Activated CD4-positive, alpha-beta T cell treated with anti-CD3 and anti-CD28 coated beads, Interleukin-2, amount 10 ng/mL, durations not matched to agents 24 days and 14 days (primary cell): Measurements from ENCODE around the gene TERT. TPM values are rescaled to one million over a fixed set of nuclear protein-coding genes. Genes with fewer than 3 reads are reported as not detected.
"Not testable (repeated sequence)": the region's sequence is repeated elsewhere in the genome, so short reads cannot be mapped to it uniquely, and the experiment has no call there.

Source experiments
- DNase-seq: peaks from one replicate; pipeline ENCODE4 v3.0.0; 2022
- H3K27ac Mint-ChIP-seq: one replicate; pipeline ENCODE4 v1.8.0; 2022; ENCODE audit warnings: mild to moderate bottlenecking, mixed read lengths
- H3K27me3 Mint-ChIP-seq: one replicate; pipeline ENCODE4 v1.8.0; 2022; ENCODE audit warnings: mixed read lengths
- H3K36me3 Mint-ChIP-seq: one replicate; pipeline ENCODE4 v1.8.0; 2022; ENCODE audit warnings: low read depth, mild to moderate bottlenecking, mixed read lengths
- H3K4me1 Mint-ChIP-seq: one replicate; pipeline ENCODE4 v1.8.0; 2021; ENCODE audit warnings: mixed read lengths
- H3K4me3 Mint-ChIP-seq: one replicate; pipeline ENCODE4 v1.8.0; 2022; ENCODE audit warnings: mild to moderate bottlenecking, moderate library complexity, mixed read lengths
- H3K9me3 Mint-ChIP-seq: one replicate; pipeline ENCODE4 v1.8.0; 2021; ENCODE audit warnings: mixed read lengths
- intact Hi-C: fragments of 100-400 bp; cut with micrococcal nuclease; formaldehyde crosslinking; loops from one replicate; pipeline ENCODE4 v1.15.1; 2023
- total RNA-seq: library from RNA; stranded (reverse); gene quantifications from 2 replicates; pipeline ENCODE4 v1.2.3, GENCODE V29; 2022

Gene TERT
- total RNA-seq, 1 donor from 2014 or later = 16.8 TPM

DNA sequence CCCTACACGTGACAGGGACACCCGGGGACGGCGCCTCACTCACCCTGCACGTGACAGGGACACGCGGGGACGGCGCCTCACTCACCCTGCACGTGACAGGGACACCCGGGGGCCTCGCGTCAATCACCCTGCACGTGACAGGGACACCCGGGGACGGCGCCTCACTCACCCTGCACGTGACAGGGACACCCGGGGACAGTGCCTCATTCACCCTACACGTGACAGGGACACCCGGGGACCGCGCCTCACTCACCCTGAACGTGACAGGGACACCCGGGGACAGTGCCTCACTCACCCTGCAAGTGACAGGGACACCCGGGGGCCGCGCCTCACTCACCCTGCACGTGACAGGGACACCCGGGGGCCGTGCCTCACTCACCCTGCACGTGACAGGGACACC, 5.3 kb downstream of the TERT start:
- H3K9me3 Mint-ChIP-seq, H3K27me3 Mint-ChIP-seq, H3K27ac Mint-ChIP-seq, H3K4me3 Mint-ChIP-seq, intact Hi-C loops, H3K4me1 Mint-ChIP-seq, DNase-seq: not testable (repeated sequence)
- peaks cover 13% of the 10 kb centered on the region for H3K36me3 Mint-ChIP-seq

DNA sequence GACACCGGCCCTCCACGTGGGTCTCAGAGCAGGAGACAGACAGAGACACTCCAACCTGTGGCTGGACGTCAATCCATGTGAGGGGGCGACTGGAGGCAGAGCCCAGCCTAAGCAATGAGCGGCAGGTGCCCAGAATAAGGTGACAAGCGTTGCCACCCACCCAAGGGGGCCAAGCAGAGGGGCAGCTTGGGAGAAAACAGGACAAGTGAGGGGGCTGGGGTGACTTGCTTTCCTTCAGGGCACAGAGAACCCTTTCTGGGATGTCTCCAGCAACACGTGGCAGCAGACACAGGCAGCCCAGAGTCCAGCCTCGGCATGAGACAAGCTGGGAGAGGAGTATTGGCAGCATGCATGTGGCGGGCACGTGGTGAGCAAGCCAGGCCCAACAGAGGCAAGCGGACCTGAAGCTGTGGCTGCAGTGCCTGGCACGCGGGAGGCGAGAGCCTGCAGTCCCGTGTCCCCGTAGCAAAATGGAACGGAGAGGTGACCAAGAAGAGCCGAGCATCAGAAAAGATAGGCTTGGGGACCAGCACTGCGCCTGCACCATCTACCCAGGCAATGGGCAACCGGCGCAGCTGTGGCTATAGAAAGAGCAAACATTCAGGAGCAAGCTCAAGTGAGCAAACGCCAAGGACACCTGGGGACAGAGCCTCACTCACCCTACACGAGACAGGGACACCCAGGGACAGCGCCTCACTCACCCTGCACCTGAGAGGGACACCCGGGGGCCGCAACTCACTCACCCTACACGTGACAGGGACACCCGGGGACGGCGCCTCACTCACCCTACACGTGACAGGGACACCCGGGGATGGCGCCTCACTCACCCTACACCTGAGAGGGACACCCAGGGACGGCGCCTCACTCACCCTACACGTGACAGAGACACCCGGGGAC, 6.2 kb downstream of the TERT start:
- peaks cover 13% of the 10 kb centered on the region for H3K36me3 Mint-ChIP-seq
- no peaks in the 10 kb centered on the region for H3K27me3 Mint-ChIP-seq
- no peaks in the 10 kb centered on the region for H3K4me1 Mint-ChIP-seq
- no peak overlapping the region for H3K4me3 Mint-ChIP-seq
- no peak for DNase-seq
- intact Hi-C loops = no loop called here
- no peak overlapping the region for H3K27ac Mint-ChIP-seq
- peaks cover 8% of the 10 kb centered on the region for H3K9me3 Mint-ChIP-seq

DNA sequence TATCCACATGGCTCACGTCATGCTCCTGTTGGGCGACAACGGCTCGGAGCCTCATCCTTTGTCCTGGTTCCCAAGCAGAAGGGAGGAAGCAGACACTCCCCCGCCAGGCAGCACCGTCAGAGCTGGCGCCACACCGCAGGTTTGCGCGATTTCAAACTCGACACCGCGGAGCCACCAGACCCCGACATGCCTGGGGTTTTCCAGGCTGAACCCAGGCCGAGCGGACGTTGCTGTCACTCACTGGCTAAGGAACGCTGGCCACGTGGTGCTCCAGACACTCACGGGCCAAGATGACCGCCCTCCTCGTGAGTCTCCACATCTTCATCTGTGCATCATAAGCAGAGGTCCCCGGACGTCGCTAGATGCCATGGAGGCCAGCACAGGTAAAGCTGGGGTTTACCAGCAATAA, 9.0 kb downstream of the TERT start:
- H3K27me3 Mint-ChIP-seq = no peaks in the 10 kb centered on the region
- H3K9me3 Mint-ChIP-seq = peaks cover 8% of the 10 kb centered on the region
- H3K4me3 Mint-ChIP-seq = no peak overlapping the region
- H3K27ac Mint-ChIP-seq = no peak overlapping the region
- no peaks in the 10 kb centered on the region for H3K4me1 Mint-ChIP-seq
- no peak for DNase-seq
- intact Hi-C loops = no loop called here
- H3K36me3 Mint-ChIP-seq = peaks cover 16% of the 10 kb centered on the region

DNA sequence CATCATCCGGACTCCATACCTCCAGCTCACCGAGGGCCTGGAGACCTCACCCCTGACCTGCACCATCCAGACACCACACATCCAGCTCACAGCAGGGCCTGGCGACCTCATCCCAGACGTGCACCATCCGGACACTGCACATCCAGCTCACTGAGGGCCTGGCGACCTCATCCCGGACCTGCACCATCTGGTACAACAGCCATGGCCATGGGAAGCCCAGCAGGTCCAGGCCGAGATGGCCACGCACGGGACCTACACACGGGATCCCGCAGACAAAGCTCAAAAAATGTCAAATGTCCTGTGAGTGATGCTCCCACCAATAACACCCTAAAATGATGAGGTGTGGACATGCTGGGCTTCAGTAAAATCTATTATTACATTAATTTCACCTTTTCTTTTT, 9.7 kb downstream of the TERT start:
- H3K36me3 Mint-ChIP-seq = peaks cover 16% of the 10 kb centered on the region
- H3K4me3 Mint-ChIP-seq = no peak overlapping the region
- DNase-seq = no peak
- H3K27me3 Mint-ChIP-seq = no peaks in the 10 kb centered on the region
- intact Hi-C loops = no loop called here
- no peak overlapping the region for H3K27ac Mint-ChIP-seq
- H3K4me1 Mint-ChIP-seq = no peaks in the 10 kb centered on the region
- H3K9me3 Mint-ChIP-seq = peaks cover 8% of the 10 kb centered on the region

DNA sequence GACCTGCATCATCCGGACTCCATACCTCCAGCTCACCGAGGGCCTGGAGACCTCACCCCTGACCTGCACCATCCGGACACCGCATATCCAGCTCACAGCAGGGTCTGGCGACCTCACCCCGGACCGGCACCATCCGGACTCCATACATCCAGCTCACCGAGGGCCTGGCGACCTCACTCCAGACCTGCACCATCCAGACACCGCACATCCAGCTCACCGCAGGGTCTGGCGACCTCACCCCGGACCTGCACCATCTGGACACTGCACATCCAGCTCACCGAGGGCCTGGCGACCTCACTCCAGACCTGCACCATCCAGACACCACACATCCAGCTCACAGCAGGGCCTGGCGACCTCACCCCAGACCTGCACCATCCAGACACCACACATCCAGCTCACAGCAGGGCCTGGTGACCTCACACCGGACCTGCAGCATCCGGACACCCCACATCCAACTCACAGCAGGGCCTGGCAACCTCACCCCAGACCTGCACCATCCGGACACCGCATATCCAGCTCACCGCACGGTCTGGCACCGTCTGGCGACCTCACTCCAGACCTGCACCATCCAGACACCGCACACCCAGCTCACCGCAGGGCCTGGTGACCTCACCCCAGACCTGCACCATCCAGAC, 10.4 kb downstream of the TERT start:
- intact Hi-C loops, DNase-seq, H3K9me3 Mint-ChIP-seq, H3K4me3 Mint-ChIP-seq, H3K4me1 Mint-ChIP-seq, H3K27ac Mint-ChIP-seq, H3K27me3 Mint-ChIP-seq: not testable (repeated sequence)
- peaks cover 16% of the 10 kb centered on the region for H3K36me3 Mint-ChIP-seq

DNA sequence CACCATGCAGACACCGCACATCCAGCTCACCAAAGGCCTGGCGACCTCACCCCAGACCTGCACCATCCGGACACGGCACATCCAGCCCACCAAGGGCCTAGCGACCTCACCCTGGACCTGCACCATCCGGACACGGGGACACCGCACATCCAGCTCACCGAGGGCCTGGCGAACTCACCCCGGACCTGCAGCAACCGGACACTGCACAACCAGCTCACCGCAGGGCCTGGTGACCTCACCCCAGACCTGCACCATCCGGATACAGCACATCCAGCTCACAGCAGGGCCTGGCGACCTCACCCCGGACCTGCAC, 11.2 kb downstream of the TERT start:
- intact Hi-C loops, H3K4me3 Mint-ChIP-seq: not testable (repeated sequence)

DNA sequence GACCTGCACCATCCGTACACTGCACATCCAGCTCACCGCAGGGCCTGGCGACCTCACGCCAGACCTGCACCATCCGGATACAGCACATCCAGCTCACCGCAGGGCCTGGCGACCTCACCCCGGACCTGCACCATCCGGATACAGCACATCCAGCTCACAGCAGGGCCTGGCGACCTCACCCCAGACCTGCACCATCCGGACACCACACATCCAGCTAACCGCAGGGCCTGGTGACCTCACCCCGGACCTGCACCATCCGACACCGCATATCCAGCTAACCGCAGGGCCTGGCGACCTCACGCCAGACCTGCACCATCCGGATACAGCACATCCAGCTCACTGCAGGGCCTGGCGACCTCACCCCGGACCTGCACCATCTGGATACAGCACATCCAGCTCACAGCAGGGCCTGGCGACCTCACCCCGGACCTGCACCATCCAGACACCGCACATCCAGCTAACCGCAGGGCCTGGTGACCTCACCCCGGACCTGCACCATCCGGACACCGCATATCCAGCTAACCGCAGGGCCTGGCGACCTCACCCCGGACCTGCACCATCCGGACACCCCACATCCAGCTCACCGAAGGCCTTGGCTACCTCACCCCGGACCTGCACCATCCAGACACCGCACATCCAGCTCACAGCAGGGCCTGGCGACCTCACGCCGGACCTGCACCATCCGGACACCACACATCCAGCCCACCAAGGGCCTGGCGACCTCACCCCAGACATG, 11.7 kb downstream of the TERT start:
- H3K27me3 Mint-ChIP-seq, H3K4me3 Mint-ChIP-seq, intact Hi-C loops, DNase-seq, H3K9me3 Mint-ChIP-seq, H3K27ac Mint-ChIP-seq, H3K4me1 Mint-ChIP-seq: not testable (repeated sequence)
- H3K36me3 Mint-ChIP-seq = peaks cover 11% of the 10 kb centered on the region

More for the DNA sequence above, 11.2 kb downstream of the TERT start:
- H3K4me1 Mint-ChIP-seq, DNase-seq, H3K27me3 Mint-ChIP-seq, H3K27ac Mint-ChIP-seq, H3K9me3 Mint-ChIP-seq: not testable (repeated sequence)
- peaks cover 14% of the 10 kb centered on the region for H3K36me3 Mint-ChIP-seq

DNA sequence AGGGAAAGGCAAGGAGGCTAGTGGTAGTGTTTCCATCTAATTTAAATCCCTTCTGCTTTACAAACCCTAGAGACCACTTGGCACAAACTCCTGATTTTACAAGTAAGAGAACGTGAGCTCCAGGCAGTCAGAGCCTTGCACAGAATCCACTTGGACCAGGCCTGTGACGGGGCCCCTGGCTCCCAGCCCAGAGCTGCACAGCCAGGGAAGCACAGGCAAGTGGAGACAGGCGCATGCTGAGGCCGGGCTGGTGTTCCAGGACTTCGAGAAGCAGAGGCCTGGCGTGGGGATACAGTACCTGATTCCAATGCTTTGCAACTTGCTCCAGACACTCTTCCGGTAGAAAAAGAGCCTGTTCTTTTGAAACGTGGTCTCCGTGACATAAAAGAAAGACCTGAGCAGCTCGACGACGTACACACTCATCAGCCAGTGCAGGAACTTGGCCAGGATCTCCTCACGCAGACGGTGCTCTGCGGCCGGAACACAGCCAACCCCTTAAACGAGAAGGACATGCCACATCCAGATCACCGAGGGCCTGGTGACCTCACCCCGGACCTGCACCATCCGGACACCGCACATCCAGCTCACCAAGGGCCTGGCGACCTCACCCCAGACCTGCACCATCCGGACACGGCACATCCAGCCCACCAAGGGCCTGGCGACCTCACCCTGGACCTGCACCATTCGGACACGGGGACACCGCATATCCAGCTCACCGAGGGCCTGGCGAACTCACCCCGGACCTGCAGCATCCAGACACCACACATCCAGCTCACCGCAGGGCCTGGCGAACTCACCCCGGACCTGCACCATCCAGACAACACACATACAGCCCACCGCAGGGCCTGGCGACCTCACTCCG, 12.5 kb downstream of the TERT start:
- intact Hi-C loops = no loop called here
- no peaks in the 10 kb centered on the region for H3K9me3 Mint-ChIP-seq
- DNase-seq = no peak
- no peak overlapping the region for H3K4me3 Mint-ChIP-seq
- H3K36me3 Mint-ChIP-seq = peaks cover 10% of the 10 kb centered on the region
- H3K27ac Mint-ChIP-seq = no peak overlapping the region
- no peaks in the 10 kb centered on the region for H3K27me3 Mint-ChIP-seq
- no peaks in the 10 kb centered on the region for H3K4me1 Mint-ChIP-seq

DNA sequence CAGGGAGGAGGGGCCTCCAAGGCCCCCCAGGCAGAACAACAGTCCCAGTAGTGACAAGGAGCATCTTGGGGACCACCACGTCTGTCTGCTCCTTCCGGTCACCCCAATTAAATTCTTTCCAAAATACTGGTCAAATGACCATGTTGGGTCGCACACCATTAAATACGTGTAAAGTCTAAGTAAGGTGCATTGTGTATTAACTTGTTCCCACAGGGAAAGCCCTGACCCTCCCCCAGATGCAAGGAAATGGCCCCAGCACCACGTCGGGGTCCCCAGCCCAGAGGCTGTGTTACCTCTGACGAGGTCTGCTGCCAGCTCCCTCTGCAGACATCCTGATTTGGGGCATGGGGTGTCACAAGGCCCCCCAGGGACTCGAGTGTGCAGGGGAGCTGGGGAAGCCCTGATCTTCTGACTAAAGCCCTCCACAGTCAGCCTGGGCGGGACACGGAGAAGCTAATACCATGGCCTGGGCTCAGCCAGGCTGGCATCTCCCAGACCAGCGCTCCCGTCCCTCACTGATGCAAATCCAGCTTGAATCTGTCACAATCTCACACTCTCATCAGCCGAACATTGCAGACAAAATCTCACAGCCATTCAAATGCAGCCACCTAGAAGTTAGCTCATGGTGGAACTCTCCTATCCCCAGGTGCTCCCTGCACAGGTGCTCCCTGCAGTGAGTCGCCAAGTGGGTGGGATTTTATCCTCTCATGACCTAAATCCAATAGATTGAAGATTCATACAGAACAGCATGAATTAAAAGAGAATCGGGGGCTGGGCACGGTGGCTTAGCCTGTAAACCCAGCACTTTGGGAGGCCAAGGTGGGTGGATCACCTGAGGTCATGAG, 13.6 kb downstream of the TERT start:
- no peak overlapping the region for H3K27ac Mint-ChIP-seq

DNA sequence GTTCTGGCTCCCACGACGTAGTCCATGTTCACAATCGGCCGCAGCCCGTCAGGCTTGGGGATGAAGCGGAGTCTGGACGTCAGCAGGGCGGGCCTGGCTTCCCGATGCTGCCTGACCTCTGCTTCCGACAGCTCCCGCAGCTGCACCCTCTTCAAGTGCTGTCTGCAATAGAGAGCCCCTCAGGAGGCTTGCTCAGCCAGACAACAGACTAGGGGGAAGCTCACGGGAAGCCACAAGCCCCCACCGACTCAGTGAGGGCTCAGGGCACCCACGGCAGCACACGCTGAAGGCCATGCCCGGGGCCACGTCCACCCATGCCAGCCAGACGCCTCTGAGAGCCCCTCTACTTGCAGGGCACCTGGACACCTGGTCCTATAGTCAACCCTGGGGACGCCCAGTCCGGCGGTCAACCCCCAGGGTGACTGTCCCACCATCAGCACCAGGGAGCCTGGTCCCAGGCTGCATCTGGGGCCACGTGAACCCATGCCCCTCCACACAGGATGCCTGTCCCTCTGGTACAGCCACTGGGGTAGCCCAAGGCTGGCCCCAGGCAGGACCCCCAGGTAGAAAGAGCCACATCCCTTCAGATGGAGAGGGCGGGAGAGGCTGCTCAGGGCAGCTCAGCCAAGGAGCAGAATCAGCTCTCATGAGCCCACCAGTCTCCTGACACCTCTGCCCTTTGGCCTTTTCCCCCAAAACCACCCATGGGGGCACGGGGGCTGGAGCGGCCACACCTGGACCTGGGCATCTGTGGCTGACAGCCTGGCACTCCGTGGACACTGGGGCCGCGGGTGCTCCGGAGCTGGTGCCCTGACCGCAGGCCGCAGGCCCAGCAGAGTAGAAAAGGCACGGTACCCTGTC, 14.5 kb downstream of the TERT start:
- peaks cover 7% of the 10 kb centered on the region for H3K36me3 Mint-ChIP-seq
- no peak for DNase-seq

More for the DNA sequence above, 13.6 kb downstream of the TERT start:
- H3K9me3 Mint-ChIP-seq = no peaks in the 10 kb centered on the region
- DNase-seq = no peak
- no peaks in the 10 kb centered on the region for H3K27me3 Mint-ChIP-seq
- H3K4me1 Mint-ChIP-seq = no peaks in the 10 kb centered on the region
- no peak overlapping the region for H3K4me3 Mint-ChIP-seq
- peaks cover 10% of the 10 kb centered on the region for H3K36me3 Mint-ChIP-seq
- intact Hi-C loops = no loop called here

DNA sequence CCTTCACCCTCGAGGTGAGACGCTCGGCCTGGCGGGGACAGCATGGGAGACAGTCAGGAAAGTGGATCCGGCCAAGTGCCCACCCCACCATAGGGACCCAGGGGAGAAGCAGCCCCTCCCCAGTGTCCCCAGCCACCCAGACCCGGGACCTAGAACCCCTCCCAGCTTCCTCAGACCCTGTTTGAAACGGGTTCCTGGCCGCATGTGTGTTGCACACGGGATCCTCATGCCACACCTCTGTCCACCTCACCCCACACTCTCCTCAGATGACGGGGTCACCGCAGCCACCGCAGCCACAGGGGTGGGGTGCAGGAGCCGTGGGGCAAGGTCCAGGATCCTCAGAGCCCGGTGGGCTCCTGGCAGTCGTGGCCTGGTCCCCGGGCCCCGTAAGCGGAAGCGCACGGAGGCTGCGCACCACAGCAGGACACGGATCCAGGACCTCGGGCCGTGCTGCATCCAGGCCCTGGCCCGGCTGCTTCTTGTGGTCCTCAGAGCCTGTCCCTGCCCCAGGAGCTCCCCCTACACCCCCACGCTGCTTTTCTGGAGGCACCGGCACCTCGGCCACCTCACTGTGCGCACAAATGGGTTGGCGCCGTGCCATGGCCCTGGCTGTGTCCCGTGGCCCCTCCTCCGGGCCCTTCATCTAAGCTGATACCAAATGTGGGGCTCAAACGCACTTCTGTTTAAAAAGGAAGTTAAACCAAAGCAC, 15.3 kb downstream of the TERT start:
- Mint-ChIP-seq H3K36me3 (peaks cover 9% of the 10 kb centered on the region), H3K9me3 (no peaks in the 10 kb centered on the region), H3K27ac (no peak overlapping the region), H3K4me3 (no peak overlapping the region), H3K4me1 (peaks cover 4% of the 10 kb centered on the region), H3K27me3 (no peaks in the 10 kb centered on the region)
- intact Hi-C loops = no loop called here
- DNase-seq = no peak

More for the DNA sequence above, 14.5 kb downstream of the TERT start:
- no peak overlapping the region for H3K27ac Mint-ChIP-seq
- no peaks in the 10 kb centered on the region for H3K9me3 Mint-ChIP-seq
- H3K27me3 Mint-ChIP-seq = no peaks in the 10 kb centered on the region
- H3K4me1 Mint-ChIP-seq = peaks cover 2% of the 10 kb centered on the region
- H3K4me3 Mint-ChIP-seq = no peak overlapping the region
- intact Hi-C loops = no loop called here
